HG03066 (cell line): Measurements from ENCODE around the gene ANKIB1.
"Not testable (repeated sequence)": the region's sequence is repeated elsewhere in the genome, so short reads cannot be mapped to it uniquely, and the experiment has no call there.

Source experiments
- ATAC-seq: cut with Tn5 transposase; IDR thresholded peaks from one replicate; pipeline ENCODE4 v1.9.1; 2021; ENCODE audit warnings: low read depth; ENCODE audit not compliant: unreplicated experiment

Gene ANKIB1

GRCh38 chr7:92402920-92403759 is 157.4 kb downstream of the ANKIB1 start:
- ATAC-seq: no peak

- ATAC-seq: no peak
Measured at GRCh38 chr7:92403760-92404074, 157.9 kb downstream of the ANKIB1 start.

DNA sequence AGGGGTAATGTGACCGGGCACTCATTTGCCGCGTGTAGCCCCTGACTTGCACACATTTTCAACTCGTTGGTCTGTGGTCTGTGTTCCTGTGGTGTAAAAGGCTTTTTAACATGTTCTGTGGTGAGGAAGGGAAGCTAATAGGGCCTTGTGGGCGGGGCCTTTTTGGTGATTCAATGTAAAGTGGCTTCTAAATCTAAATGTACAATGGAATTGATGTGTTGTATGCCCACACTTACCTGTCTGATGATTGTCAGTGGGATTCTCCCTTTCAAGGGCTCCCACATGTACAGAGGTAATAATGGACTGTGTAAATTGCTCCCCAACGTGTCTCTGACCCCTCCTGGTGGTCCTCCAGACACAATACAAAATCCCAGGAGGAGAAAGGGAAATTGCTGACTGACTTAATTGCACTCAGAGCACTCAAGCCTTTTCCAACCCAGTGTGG is 158.4 kb downstream of the ANKIB1 start:
- no peak for ATAC-seq

GRCh38 chr7:92409357-92409756 is 163.6 kb downstream of the ANKIB1 start:
- ATAC-seq: no peak

GRCh38 chr7:92410162-92410561 is 164.4 kb downstream of the ANKIB1 start:
- ATAC-seq: not testable (repeated sequence)

DNA sequence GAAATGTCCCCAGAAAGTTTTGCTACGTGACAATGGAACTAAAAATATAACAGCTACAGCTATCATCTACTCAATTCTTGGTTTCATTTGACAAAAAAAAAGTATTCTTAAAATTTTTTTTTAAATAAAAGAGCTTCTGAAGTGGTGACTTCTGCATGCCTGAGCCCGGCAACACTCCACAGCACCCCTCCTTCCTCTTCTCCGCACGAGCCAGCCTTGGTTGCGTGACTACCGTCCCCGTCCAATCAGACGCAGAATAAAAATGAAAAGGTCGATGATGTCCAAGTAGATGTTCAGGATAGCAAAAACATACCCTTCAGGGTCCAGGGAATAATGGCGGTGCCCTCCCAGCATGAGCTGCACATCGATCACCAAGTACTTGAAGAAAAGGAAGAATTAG is 167.0 kb downstream of the ANKIB1 start:
- no peak for ATAC-seq

- no peak for ATAC-seq
Measured at GRCh38 chr7:92413550-92413949, 167.8 kb downstream of the ANKIB1 start.

GRCh38 chr7:92415225-92415624 is 169.5 kb downstream of the ANKIB1 start:
- ATAC-seq: no peak

GRCh38 chr7:92417913-92418312 is 172.1 kb downstream of the ANKIB1 start:
- no peak for ATAC-seq

DNA sequence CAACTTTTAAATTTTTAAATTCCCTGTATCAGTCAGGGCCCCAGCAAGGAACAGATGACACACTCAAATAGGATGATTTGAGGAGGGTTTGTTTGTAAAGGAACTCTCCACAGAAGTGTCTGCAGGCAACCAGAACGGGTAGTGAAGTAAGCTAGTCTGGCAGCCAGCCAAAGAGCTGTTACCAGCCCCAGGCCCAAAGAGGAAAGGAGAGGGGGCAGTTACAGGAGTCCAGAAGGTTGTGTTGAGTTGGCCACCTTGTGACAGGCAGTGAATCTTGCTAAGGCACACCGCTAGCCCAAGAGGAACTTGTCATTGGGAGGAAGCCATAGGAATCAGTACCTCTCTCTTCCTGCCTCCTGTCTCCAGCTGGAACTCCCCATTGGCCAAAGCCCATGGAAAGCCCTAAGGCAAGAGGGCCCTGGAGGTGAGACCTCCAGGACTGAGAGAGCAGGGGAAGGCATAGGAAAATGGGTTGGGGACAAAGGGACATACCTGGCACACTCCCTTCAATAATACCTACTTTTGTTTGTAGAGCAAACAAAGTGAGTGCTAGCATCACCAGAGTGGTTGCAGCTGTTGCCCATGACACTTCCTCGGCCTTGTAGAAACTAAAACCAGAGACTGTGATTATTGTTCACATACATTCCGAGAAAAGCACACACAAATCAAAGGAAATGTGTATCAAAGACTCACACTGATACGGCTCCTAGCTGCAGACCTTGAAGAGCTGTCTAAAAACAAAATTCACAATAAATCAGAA is 176.1 kb downstream of the ANKIB1 start:
- no peak for ATAC-seq

GRCh38 chr7:92422926-92423325 is 177.2 kb downstream of the ANKIB1 start:
- ATAC-seq: no peak

GRCh38 chr7:92423710-92424131 is 177.9 kb downstream of the ANKIB1 start:
- ATAC-seq: no peak

- no peak for ATAC-seq
Measured at GRCh38 chr7:92425311-92425947, 179.7 kb downstream of the ANKIB1 start.

GRCh38 chr7:92427193-92427592 is 181.4 kb downstream of the ANKIB1 start:
- ATAC-seq: no peak

DNA sequence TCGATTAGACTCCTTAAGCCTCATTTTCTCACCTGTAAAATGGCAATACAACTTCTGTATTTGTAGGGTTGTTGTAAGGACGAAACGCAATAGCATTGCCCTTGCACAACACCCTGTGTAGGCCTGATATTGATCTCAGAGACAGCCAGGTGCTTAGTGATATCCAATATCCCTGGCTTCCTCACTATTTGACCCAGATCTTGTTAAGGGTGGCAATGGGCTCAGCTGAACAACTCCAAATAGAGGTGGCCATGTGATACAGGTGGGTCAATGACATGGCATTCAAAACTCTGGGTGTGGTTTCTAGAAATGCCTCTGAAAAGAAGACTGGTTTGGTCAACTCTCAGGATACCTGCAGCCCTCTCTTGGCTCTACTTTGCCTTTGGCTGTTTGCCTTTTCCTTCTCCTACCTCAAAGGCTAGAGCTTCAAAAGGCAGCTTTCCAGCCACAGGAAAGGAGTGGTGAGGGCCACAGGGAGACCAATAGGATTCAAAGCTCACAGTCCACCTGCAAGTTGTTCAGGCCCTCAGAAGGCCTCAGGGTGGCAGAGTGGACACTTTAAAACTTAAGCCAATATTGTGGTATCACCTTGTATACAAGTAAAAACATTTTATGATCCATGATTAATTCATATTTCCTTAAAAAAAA is 186.6 kb downstream of the ANKIB1 start:
- no peak for ATAC-seq

GRCh38 chr7:92433019-92433418 is 187.2 kb downstream of the ANKIB1 start:
- ATAC-seq: no peak

DNA sequence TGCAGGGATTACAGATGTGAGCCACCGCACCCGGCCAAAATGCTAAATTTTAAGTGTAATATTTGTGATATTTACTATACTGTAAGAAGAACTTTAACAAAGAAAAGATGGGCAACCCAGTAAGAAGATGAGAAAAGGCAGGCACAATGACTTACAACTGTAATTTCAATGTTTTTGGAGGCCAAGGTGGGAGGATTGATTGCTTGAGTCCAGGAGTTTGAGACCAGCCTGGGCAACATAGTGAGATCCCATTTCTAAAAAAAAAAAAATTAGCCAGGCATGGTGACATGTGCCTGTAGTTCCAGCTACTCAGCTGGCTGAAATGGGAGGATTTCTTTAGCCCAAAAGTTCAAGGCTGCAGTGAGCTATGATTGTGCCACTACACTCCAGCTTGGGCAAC is 189.8 kb downstream of the ANKIB1 start:
- ATAC-seq: no peak

- ATAC-seq: no peak
Measured at GRCh38 chr7:92436612-92437445, 191.1 kb downstream of the ANKIB1 start.

GRCh38 chr7:92437956-92438491 is 192.2 kb downstream of the ANKIB1 start:
- no peak for ATAC-seq

- not testable (repeated sequence) for ATAC-seq
Measured at GRCh38 chr7:92442720-92443119, 196.9 kb downstream of the ANKIB1 start.
